Fibroblast of villous mesenchyme (primary cell): ENCODE results near the gene CYBA. TPM values are rescaled to one million over a fixed set of nuclear protein-coding genes. Genes with fewer than 3 reads are reported as not detected.

ENCODE experiments used
- DNase-seq: peaks from one replicate; pipeline ENCODE4 v3.0.0-alpha.2; 2010; ENCODE audit warnings: low read depth
- H3K4me3 ChIP-seq: 2 replicates; pipeline ENCODE4 v1.5.1; 2011; ENCODE audit warnings: low read depth, mild to moderate bottlenecking, low read length
- CTCF ChIP-seq: IDR thresholded peaks from 2 replicates; pipeline ENCODE4 v1.5.1; 2012; ENCODE audit warnings: low read depth, mild to moderate bottlenecking, low read length; ENCODE audit not compliant: insufficient read depth
- total RNA-seq: library from RNA; depleted of rRNA; stranded (reverse); fragments of >200 nt; gene quantifications from 2 replicates; pipeline ENCODE4 v1.2.3, GENCODE V29; 2012

The CYBA gene
- 152 and 167 TPM in 2 replicates for total RNA-seq

- H3K4me3 ChIP-seq = peak within 1 kb of the TSS; percentile 84
- TF ChIP-seq CTCF = no peak
- peak; percentile 60 for DNase-seq
Measured at GRCh38 chr16:88650749-88651275, at the start of gene CYBA. TSS of gene CYBA (minus strand) at chr16:88651053. CDS start at chr16:88651013, 40 bp downstream.

- H3K4me3 ChIP-seq = no peak overlapping the region
- no peak for TF ChIP-seq CTCF
- no peak for DNase-seq
Measured at GRCh38 chr16:88700322-88700635, 49.4 kb upstream of the CYBA start.

- no peak for TF ChIP-seq CTCF
- no peak overlapping the region for H3K4me3 ChIP-seq
- DNase-seq = no peak
Measured at GRCh38 chr16:88699180-88699579, 48.3 kb upstream of the CYBA start.

- no peak for TF ChIP-seq CTCF
- no peak for DNase-seq
- H3K4me3 ChIP-seq = no peak overlapping the region
Measured at GRCh38 chr16:88698646-88699045, 47.8 kb upstream of the CYBA start.

- DNase-seq = no peak
- H3K4me3 ChIP-seq = no peak overlapping the region
- TF ChIP-seq CTCF = peak; percentile 32
Measured at GRCh38 chr16:88697831-88698615, 47.2 kb upstream of the CYBA start.

- DNase-seq = no peak
- TF ChIP-seq CTCF = no peak
- H3K4me3 ChIP-seq = no peak overlapping the region
Measured at GRCh38 chr16:88697116-88697830, 46.4 kb upstream of the CYBA start.

- no peak for DNase-seq
- no peak for TF ChIP-seq CTCF
- no peak overlapping the region for H3K4me3 ChIP-seq
Measured at GRCh38 chr16:88696441-88696840, 45.6 kb upstream of the CYBA start.
